Measurements from ENCODE around the gene SLC1A2.

Gene SLC1A2

DNA sequence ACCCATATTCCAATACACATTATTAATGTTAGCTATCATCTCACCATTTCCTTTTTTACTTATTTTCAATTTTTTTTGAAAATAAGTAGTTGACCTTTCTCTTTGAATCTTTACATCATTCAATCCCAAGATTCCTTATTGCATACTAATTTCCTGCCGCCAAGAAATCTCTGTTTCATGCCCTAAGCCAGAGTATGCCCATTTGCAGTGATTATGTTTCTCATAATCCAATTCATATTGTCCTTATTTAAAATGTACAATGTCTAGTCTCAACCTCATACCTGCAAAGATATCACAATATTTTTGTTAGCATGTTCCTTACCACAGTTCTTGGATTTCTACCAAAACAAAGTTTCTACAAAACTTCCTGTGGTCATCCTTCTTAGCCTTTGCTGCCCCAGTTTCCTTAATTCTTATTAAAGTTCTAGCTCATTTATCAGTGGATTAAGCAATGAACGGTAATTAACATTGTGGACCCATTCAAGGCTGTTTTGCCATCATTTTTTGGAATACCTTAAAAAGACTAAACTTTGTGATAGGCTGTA is 205.1 kb downstream of the SLC1A2 start:
- DNase-seq, result no peak

DNA sequence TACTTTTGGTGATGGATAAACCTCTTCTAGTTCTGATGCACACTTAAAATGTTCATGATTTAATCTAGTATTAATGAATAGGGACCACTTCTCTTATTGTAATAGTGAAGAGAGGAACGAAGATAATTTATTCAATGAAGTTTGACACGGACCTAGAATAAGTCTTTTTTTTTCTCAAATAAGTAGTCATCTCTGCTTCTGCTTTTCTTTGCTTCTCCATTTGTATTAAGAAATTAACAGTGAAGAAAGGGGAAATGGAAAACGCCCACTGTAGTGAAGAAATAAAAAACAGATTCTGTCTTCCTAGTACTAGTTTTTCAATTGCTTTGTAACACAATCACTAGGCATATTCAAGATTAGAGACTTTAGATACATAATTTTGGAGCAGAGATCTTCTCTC is 207.4 kb downstream of the SLC1A2 start:
- no peak for DNase-seq

DNA sequence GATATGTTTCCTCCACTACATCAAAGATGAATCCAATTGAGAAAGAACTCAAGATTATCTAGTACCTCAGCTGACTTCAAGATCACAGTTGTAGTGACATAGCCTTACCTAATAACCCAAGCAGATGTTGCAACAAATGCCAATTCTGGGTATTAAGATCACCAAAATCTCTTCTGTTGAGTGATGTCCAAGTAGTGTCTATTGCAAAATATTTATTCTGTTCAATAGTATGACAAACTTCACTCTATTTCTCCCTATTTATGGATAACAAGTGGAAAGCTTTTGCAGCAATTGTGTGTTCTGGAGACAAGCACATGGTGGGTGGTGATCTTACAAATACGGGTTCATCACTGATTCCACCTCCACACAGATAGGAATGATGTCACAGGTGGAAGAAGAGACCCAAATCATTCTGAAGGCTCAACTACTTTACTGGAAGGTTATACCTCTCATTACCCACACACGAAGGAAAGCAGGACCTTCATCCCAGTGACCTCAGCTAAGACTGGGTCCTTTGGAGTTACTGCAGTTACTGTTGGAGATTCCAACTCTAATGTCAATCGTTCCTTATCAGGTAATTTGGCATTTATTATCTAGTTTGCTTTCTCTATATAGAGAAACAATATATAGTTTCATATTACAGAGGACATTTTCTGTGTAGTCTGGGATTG is 208.3 kb downstream of the SLC1A2 start:
- DNase-seq, result no peak

DNA sequence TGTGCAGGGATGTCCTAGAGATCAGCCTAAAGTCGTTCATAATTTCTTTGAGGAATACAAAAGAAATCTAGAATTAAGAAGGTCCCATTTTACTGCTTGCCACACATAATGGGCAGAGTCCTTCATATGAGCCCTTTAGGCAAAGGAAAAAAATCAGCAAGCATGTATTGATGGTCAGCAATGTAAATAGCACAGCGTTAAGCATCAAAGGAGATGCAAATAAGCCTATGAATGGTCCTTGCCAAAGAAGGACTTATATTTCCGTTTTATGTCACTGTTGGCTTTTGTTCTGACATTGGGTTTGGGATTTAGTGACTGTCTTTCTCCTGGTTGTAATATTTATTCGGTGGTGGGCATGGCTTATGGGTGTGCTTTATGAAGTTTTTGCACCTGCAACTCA is 210.6 kb downstream of the SLC1A2 start:
- DNase-seq, result no peak

DNA sequence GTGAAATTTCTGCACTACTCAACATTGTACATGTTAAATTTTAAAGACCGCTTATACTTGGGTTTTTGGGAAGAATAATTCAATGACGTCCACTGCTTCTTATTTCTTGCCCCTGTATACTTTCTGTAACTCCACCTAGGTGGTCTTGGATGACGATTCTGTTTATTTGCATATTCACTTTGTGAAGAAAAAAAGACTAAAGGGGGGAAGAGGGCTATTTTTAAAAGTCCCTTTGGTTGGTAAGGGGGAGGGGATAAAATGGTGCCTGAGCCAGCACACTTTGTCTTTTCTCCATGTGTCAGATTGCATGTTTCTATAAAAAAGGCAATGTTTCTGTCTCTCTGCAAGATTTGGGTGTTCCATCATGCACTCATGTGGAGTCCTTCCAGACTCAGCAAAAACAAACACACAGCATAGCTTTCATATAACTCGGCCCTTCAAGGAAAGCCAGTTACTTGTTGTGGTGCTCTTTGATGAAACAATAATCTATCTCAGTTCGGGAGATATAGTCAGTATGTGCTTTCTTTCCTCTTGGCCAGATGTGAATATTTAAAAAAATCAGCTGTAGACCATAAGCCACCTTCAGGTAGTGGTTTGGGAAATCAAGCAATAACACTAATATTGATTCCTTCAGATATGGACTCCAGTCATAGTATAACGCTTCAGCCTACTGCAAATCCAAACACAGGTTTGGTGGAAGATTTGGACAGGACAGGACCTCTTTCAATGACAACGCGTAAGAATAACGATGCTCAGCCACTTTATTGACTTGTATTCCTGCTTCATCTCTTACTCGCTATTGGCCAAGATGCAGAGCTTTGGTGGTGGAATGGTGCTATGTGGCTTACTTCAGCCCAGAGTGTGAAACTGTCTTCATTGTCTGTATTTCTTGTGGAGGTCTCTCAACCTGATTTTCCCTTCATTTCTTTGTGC is 211.6 kb downstream of the SLC1A2 start:
- DNase-seq, result no peak

DNA sequence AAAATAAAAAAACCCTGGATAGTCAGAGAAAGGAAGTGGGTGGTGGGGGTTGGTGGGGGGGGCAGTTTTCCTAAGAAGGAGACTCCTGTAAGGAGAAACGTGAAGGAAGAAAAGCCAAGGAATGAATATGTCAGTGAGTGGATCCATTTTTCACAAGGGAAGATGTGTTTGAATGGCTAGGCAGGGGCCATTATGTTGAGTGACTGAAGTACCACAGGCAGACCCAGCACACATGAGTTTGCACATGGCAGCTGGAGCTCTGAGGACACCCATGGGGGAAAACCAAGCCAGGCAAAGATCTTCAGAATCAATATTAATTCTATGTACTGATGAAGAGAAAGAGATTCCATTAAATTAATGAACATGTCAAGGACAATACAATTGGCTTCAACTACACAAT is 212.7 kb downstream of the SLC1A2 start:
- no peak for DNase-seq

DNA sequence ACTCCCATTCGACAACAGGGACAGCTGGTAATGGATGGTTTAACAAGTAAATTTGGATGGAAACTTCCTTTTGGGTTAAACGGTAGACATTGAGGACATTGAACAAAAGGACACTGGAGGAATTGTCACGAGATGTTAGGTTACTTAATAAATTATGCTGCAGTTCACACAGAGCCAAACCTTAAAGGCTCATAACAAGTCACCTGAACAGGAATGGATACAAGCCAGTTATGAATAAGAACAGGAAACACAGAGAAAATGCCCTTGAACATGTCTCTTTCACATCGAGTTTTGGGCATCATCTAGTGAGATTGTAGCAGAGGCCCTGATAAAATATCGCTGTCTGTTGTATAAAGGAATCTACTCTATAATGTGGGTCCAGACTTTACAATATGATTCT is 214.7 kb downstream of the SLC1A2 start:
- no peak for DNase-seq
